Endothelial cell of umbilical vein (primary cell): ENCODE results near the gene SLC43A1. TPM values are rescaled to one million over a fixed set of nuclear protein-coding genes. Genes with fewer than 3 reads are reported as not detected.

Source experiments
- BruUV-seq: library from RNA; stranded (reverse); fragments of 400-500 nt; replicated peaks from 2 replicates; lab custom pipeline; 2021; lab: Mats Ljungman, UMichigan
- CTCF ChIA-PET: fragments of 300-600, 350-600 bp; sonication (Branson Sonifier 250); formaldehyde crosslinking; loops from one replicate; lab custom pipeline; 2021; ENCODE audit warnings: antibody characterized with exemption, inconsistent platforms; lab: Charles Lee
- POLR2A ChIA-PET: fragments of 300-600, 350-600 bp; sonication (Branson Sonifier 250); formaldehyde crosslinking; loops from one replicate; lab custom pipeline; 2021; ENCODE audit warnings: antibody characterized with exemption, inconsistent platforms; lab: Charles Lee
- DNase-seq: peaks from one replicate; pipeline ENCODE4 v3.0.0-alpha.2; 2011; ENCODE audit warnings: low read depth, low spot score
- FAIRE-seq: peaks from 2 replicates; lab custom pipeline; 2011; peaks lifted over from hg19 to GRCh38; lab: Jason Lieb, UNC
- H2AFZ ChIP-seq: 2 replicates; pipeline ENCODE4 v1.6.0; 2012; ENCODE audit warnings: low read depth, low read length, control low read depth, inconsistent platforms
- H3K27ac ChIP-seq: 2 replicates; pipeline ENCODE4 v1.5.1; 2011; ENCODE audit warnings: low read depth, mild to moderate bottlenecking, control low read depth, low read length, moderate library complexity; ENCODE audit not compliant: insufficient read depth
- H3K27me3 ChIP-seq, 2 experiments: 2 replicates each; pipeline versions ENCODE4 v1.6.0 to v1.6.1; 2011; ENCODE audit warnings: low read length in 2 of 2, mixed read lengths in 1 of 2; ENCODE audit not compliant: control insufficient read depth in 2 of 2, insufficient read depth in 2 of 2
- H3K36me3 ChIP-seq, 2 experiments: 2 replicates in 1 of 2; 3 replicates in 1 of 2; pipeline ENCODE4 v1.5.1; 2011; ENCODE audit warnings: low read length in 2 of 2, mild to moderate bottlenecking in 1 of 2, moderate library complexity in 1 of 2; ENCODE audit not compliant: control insufficient read depth in 2 of 2, insufficient read depth in 2 of 2; ENCODE audit errors: extremely low read depth in 1 of 2
- H3K4me1 ChIP-seq: 3 replicates; pipeline ENCODE4 v1.5.1; 2011; ENCODE audit warnings: mild to moderate bottlenecking, low read length; ENCODE audit not compliant: control insufficient read depth, insufficient read depth; ENCODE audit errors: extremely low read depth
- H3K4me2 ChIP-seq: 2 replicates; pipeline ENCODE4 v1.6.1; 2011; ENCODE audit warnings: low read length, control low read depth, mixed read lengths; ENCODE audit not compliant: insufficient read depth
- H3K4me3 ChIP-seq, 3 experiments: fragments of 200-600 bp in 1 of 3; sonication (generic), shearing (Covaris generic) in 1 of 3; replicated peaks in 1 of 3; 2 replicates each; pipeline ENCODE4 v1.5.1; 2011 to 2016; ENCODE audit warnings: control low read depth in 3 of 3, low read length in 3 of 3, mild to moderate bottlenecking in 2 of 3, inconsistent platforms in 1 of 3, low read depth in 1 of 3, moderate library complexity in 1 of 3; ENCODE audit not compliant: insufficient read depth in 1 of 3
- H3K79me2 ChIP-seq: 2 replicates; pipeline ENCODE4 v1.6.0; 2012; ENCODE audit warnings: low read length, inconsistent platforms; ENCODE audit not compliant: control insufficient read depth, insufficient read depth
- H3K9ac ChIP-seq: replicated peaks from 2 replicates; pipeline ENCODE3; 2011; ENCODE audit warnings: low read length, control low read depth; ENCODE audit not compliant: insufficient read depth; ENCODE audit errors: extremely low read depth
- H3K9me1 ChIP-seq: replicated peaks from 3 replicates; pipeline ENCODE4 v1.6.0; 2011; ENCODE audit warnings: mild to moderate bottlenecking, low read length; ENCODE audit not compliant: control insufficient read depth, insufficient read depth; ENCODE audit errors: extremely low read depth
- H3K9me3 ChIP-seq: replicated peaks from 2 replicates; pipeline ENCODE4 v1.5.1; 2012; ENCODE audit warnings: low read length, inconsistent platforms; ENCODE audit not compliant: control insufficient read depth, insufficient read depth
- H4K20me1 ChIP-seq: replicated peaks from 2 replicates; pipeline ENCODE3; 2011; ENCODE audit warnings: mild to moderate bottlenecking, low read length; ENCODE audit not compliant: control insufficient read depth, insufficient read depth; ENCODE audit errors: extremely low read depth
- CTCF ChIP-seq, 2 donors: IDR thresholded peaks; 1 replicate in 1 of 2; 2 replicates in 1 of 2; pipeline ENCODE4 v1.5.1; 2011; ENCODE audit warnings: low read length in 2 of 2, mild to moderate bottlenecking in 2 of 2, moderate library complexity in 2 of 2, control low read depth in 1 of 2, inconsistent platforms in 1 of 2, low read depth in 1 of 2; ENCODE audit not compliant: insufficient read depth in 1 of 2; ENCODE audit errors: extremely low read depth in 1 of 2
- EZH2 ChIP-seq: IDR thresholded peaks from 2 replicates; pipeline ENCODE4 v1.6.1; 2012; ENCODE audit warnings: borderline replicate concordance, low read depth, mild to moderate bottlenecking, moderate library complexity, low read length, inconsistent platforms; ENCODE audit not compliant: severe bottlenecking
- FOS ChIP-seq: IDR thresholded peaks from 2 replicates; pipeline ENCODE4 v1.6.1; 2011; ENCODE audit warnings: mild to moderate bottlenecking, low read length, moderate library complexity, borderline replicate concordance; ENCODE audit not compliant: insufficient read depth
- GATA2 ChIP-seq: IDR thresholded peaks from 2 replicates; pipeline ENCODE4 v1.7.0; 2011; ENCODE audit warnings: low read depth, mild to moderate bottlenecking, moderate library complexity, mixed read lengths, low read length; ENCODE audit not compliant: insufficient read length, insufficient read depth
- JUN ChIP-seq: IDR thresholded peaks from 2 replicates; pipeline ENCODE4 v1.6.1; 2011; ENCODE audit warnings: borderline replicate concordance, low read depth; ENCODE audit not compliant: insufficient read length, insufficient read depth
- MAX ChIP-seq: IDR thresholded peaks from 2 replicates; pipeline ENCODE4 v1.6.1; 2011; ENCODE audit not compliant: insufficient read depth, insufficient read length
- MYC ChIP-seq: IDR thresholded peaks from one replicate; pipeline ENCODE4 v1.6.1; 2011; ENCODE audit warnings: mild to moderate bottlenecking, low read depth, low read length
- POLR2A ChIP-seq: IDR thresholded peaks from 2 replicates; pipeline ENCODE4 v1.6.1; 2012; ENCODE audit warnings: low read depth, mild to moderate bottlenecking, control low read depth, low read length
- POLR2AphosphoS5 ChIP-seq: IDR thresholded peaks from 2 replicates; pipeline ENCODE4 v1.6.1; 2012; ENCODE audit warnings: low read depth, mild to moderate bottlenecking, control low read depth, low read length, moderate library complexity; ENCODE audit not compliant: insufficient read depth
- dilution Hi-C: fragments of 300-500 bp; cut with MboI; formaldehyde crosslinking; loops from one replicate; pipeline ENCODE4 v1.15.0; 2019; ENCODE audit warnings: low sequenced_read_pairs; ENCODE audit not compliant: extremely low pct_ligation_motif_present
- intact Hi-C: fragments of 100-400 bp; cut with micrococcal nuclease; formaldehyde crosslinking; loops from one replicate; pipeline ENCODE4 v1.10.0; 2022
- polyA plus RNA-seq, 4 experiments: library from polyadenylated mRNA; depleted of rRNA in 3 of 4; stranded (reverse) in 3 of 4; unstranded in 1 of 4; fragments of >200 nt; gene quantifications; 2 replicates each; pipeline versions ENCODE4 v1.2.1 to v1.2.3, GENCODE V29; 2011 to 2012; ENCODE audit warnings: missing spikeins in 1 of 4
- total RNA-seq: library from RNA; stranded (reverse); gene quantifications from 2 replicates; pipeline ENCODE4 v1.2.3, GENCODE V29; 2021

SLC43A1 gene
- total and polyA plus RNA-seq, 2 donors (not counting 3 experiments of a cell fraction or from before 2014, with no cell fraction given): 13.7 to 19.5 TPM

- peaks cover 7% of the 10 kb centered on the region for H3K4me1 ChIP-seq
- no peaks in the 10 kb centered on the region for H3K27me3 ChIP-seq
- no peak overlapping the region for H3K27ac ChIP-seq
- dilution Hi-C loops: no loop called here
- ChIA-PET CTCF (interaction anchor here (0.8 to 1.6 kb wide), 2 partner anchors 78 to 217 kb away, joined by 3 read pairs; no protein-coding TSS in a partner anchor), POLR2A (no interaction called here)
- H4K20me1 ChIP-seq: no peaks in the 10 kb centered on the region
- H3K36me3 ChIP-seq: no peaks in the 10 kb centered on the region
- H3K4me3 ChIP-seq: no peak overlapping the region
- H3K9ac ChIP-seq: no peak overlapping the region
- no peak for TF ChIP-seq GATA2
- no peak for TF ChIP-seq CTCF (IDR thresholded peaks at IDR 0.05; ENCODE audit: extremely low read depth in 1 of 2, insufficient read depth in 1 of 2, low read depth in 1 of 2, low read length in 2 of 2)
- TF ChIP-seq EZH2: no peak
- no peak for TF ChIP-seq POLR2A
- TF ChIP-seq MYC: no peak
- no peak for TF ChIP-seq POLR2AphosphoS5
- H3K79me2 ChIP-seq: no peaks in the 10 kb centered on the region
- intact Hi-C loops: no loop called here
- BruUV-seq: no TSS peak
- no peak overlapping the region for H3K4me2 ChIP-seq
- H3K9me3 ChIP-seq: no peaks in the 10 kb centered on the region
- H2AFZ ChIP-seq: no peak overlapping the region
- no peaks in the 10 kb centered on the region for H3K9me1 ChIP-seq
- no peak for FAIRE-seq
- no peak for DNase-seq
Observed at GRCh38 chr11:57562596-57562995, 47.1 kb upstream of the SLC43A1 start.

GRCh38 chr11:57560146-57560545 lies 44.6 kb upstream of the SLC43A1 start:
- H4K20me1 ChIP-seq: no peaks in the 10 kb centered on the region
- no peak for FAIRE-seq
- TF ChIP-seq FOS: no peak
- no peak for TF ChIP-seq GATA2
- TF ChIP-seq MYC: no peak
- no peak for TF ChIP-seq JUN
- no peak for TF ChIP-seq POLR2A
- TF ChIP-seq EZH2: no peak
- TF ChIP-seq POLR2AphosphoS5: no peak
- TF ChIP-seq CTCF (IDR thresholded peaks at IDR 0.05; ENCODE audit: extremely low read depth in 1 of 2, insufficient read depth in 1 of 2, low read depth in 1 of 2, low read length in 2 of 2): no peak
- no peak for TF ChIP-seq MAX
- no peaks in the 10 kb centered on the region for H3K9me1 ChIP-seq
- no peak overlapping the region for H3K4me2 ChIP-seq
- H3K4me1 ChIP-seq: no peaks in the 10 kb centered on the region
- dilution Hi-C loops (no loop called here), intact Hi-C loops (no loop called here)
- no peaks in the 10 kb centered on the region for H3K27me3 ChIP-seq
- BruUV-seq: no TSS peak
- no peak for DNase-seq
- H2AFZ ChIP-seq: no peak overlapping the region
- no peak overlapping the region for H3K9ac ChIP-seq
- no peaks in the 10 kb centered on the region for H3K79me2 ChIP-seq
- H3K9me3 ChIP-seq: no peaks in the 10 kb centered on the region
- no peak overlapping the region for H3K4me3 ChIP-seq
- no peaks in the 10 kb centered on the region for H3K36me3 ChIP-seq
- H3K27ac ChIP-seq: no peak overlapping the region
- POLR2A ChIA-PET: no interaction called here
- CTCF ChIA-PET: interaction anchor here (0.6 kb wide), 1 partner anchor 112 kb away, joined by 3 read pairs; no protein-coding TSS in a partner anchor
